Measurements from ENCODE around the gene FGD3.

FGD3 gene

DNA sequence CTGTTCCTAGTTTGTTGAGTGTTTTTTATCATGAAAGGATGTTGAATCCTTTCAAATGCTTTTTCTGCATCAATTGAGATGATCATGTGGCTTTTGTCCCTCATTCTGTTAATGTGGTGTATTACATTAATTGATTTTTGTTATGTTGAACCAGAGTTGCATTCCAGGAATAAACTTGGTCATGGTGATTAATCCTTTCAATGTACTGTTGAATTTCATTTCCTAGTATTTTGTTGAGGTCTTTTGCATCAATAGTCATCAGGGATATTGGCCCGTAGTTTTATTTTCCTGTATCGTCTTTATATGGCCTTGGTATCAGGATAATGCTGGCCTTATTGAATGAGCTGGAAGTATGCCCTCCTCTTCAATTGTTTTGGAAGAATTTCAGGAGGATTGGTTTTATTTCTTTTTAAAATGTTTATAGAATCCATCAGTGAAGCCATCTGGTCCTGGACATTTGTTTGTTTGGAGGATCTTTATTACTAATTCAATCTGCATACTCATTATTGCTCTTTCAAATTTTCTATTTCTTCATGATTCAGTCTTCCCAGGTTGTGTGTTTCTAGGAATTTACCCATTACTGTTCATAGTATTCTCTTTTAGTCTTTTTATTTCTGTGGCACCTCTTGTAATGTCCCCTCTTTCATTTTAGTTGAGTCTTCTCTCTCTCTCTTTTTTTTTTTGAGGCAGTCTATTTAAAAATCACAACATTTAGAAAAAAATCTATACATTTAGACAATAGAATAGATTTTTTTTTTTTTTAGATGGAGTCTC, 32.1 kb downstream of the FGD3 start:
- Histone ChIP-seq H3K4me1 (ENCODE audit: control insufficient read depth, insufficient read depth, low read length) (no peaks in the 10 kb centered on the region), H3K36me3 (ENCODE audit: control insufficient read depth, insufficient read depth, low read length, severe bottlenecking) (no peaks in the 10 kb centered on the region), H3K9me3 (ENCODE audit: control insufficient read depth, low read length) (peaks cover 12% of the 10 kb centered on the region), H3K27me3 (replicated peaks; ENCODE audit: control insufficient read depth, insufficient read depth, low read length) (peaks cover 14% of the 10 kb centered on the region), H3K9ac (ENCODE audit: low read length) (no peak overlapping the region), H3K4me3 (ENCODE audit: low read length) (no peak overlapping the region)
- DNase-seq (ENCODE audit: low read depth), result no peak

DNA sequence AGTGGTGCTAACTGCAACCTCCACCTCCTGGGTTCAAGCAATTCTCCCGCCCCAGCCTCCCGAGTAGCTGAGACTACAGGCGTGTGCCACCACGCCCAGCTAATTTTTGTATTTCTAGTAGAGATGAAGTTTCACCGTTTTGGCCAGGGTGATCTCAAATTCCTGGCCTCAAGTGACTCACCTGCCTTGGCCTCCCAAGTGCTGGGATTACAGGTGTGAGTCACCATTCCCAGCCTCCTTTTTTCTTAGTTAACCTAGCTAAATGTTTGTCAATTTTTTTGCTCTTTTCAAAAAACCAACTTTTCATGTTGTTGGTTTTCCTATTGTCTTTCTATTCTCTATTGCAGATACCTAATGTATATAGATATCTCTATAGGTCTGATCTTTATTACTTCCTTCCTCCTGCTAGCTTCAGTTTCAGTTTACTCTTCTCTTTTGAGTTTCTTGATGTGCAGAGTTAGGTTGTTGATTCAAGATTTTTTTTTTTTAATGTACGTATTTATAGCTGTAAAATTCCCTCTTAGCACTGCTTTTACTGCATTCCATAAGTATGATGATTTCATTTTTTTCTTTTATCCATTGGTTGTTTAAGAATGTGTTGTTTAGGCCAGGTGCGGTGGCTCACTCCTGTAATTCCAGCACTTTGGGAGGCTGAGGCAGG, 32.9 kb downstream of the FGD3 start:
- peaks cover 17% of the 10 kb centered on the region for H3K9me3 ChIP-seq (ENCODE audit: control insufficient read depth, low read length)
- H3K9ac ChIP-seq (ENCODE audit: low read length), result no peak overlapping the region
- no peak for DNase-seq (ENCODE audit: low read depth)
- H3K4me3 ChIP-seq (ENCODE audit: low read length), result no peak overlapping the region
- H3K36me3 ChIP-seq (ENCODE audit: control insufficient read depth, insufficient read depth, low read length, severe bottlenecking), result no peaks in the 10 kb centered on the region
- peaks cover 11% of the 10 kb centered on the region for H3K27me3 ChIP-seq (replicated peaks; ENCODE audit: control insufficient read depth, insufficient read depth, low read length)
- H3K4me1 ChIP-seq (ENCODE audit: control insufficient read depth, insufficient read depth, low read length), result no peaks in the 10 kb centered on the region

DNA sequence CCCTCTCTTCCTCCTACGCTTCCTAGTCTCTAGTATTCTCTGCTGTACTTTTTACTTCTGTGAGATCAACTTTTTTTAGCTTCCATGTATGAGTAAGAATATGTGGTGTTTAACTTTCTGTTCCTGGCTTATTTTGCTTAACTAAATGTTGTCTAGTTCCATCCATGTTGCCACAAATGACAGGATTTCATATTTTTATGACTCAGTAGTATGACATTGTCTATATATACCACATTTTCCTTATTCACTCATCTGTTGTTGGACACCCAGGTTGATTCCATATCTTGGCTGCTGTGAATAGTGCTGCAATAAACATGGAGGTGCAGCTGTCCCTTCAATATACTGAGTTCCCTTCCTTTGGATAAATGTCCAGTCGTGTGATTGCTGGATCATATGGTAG, 34.8 kb downstream of the FGD3 start:
- Histone ChIP-seq H3K36me3 (ENCODE audit: control insufficient read depth, insufficient read depth, low read length, severe bottlenecking) (no peaks in the 10 kb centered on the region), H3K4me3 (ENCODE audit: low read length) (no peak overlapping the region), H3K27me3 (replicated peaks; ENCODE audit: control insufficient read depth, insufficient read depth, low read length) (peaks cover 5% of the 10 kb centered on the region), H3K9me3 (ENCODE audit: control insufficient read depth, low read length) (peaks cover 17% of the 10 kb centered on the region), H3K9ac (ENCODE audit: low read length) (no peak overlapping the region), H3K4me1 (ENCODE audit: control insufficient read depth, insufficient read depth, low read length) (no peaks in the 10 kb centered on the region)
- DNase-seq (ENCODE audit: low read depth), result no peak

DNA sequence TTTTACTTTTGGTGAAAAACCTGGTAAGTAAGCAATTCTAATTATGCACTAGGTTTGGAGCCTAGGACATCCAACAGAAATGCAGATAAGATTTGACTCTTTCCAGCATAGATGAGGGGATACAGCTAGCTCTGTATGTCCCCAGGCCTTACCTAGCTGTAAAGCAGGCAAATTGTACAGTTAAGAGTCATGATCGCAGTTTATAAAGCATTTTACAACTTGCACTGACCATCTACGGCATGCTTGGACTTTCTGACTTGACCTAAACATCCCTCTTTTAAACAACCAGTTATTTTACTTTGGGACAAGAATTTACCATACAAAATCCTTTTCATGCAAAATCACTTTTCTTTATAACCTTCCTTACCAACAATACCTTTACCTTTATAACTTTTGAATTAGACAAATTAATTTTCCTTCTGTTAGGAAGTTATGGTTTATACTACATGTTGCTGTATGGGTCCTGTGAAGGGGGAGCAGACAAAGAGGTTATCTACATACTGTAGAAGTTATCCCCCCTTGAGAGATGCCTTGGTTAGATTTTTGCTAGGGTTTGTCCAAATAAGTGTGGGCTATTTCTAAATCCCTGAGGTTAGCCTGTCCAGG, 36.8 kb downstream of the FGD3 start:
- Histone ChIP-seq H3K4me3 (ENCODE audit: low read length) (no peak overlapping the region), H3K4me1 (ENCODE audit: control insufficient read depth, insufficient read depth, low read length) (no peaks in the 10 kb centered on the region), H3K36me3 (ENCODE audit: control insufficient read depth, insufficient read depth, low read length, severe bottlenecking) (no peaks in the 10 kb centered on the region), H3K9ac (ENCODE audit: low read length) (no peak overlapping the region), H3K27me3 (replicated peaks; ENCODE audit: control insufficient read depth, insufficient read depth, low read length) (no peaks in the 10 kb centered on the region), H3K9me3 (ENCODE audit: control insufficient read depth, low read length) (peaks cover 17% of the 10 kb centered on the region)
- no peak for DNase-seq (ENCODE audit: low read depth)

DNA sequence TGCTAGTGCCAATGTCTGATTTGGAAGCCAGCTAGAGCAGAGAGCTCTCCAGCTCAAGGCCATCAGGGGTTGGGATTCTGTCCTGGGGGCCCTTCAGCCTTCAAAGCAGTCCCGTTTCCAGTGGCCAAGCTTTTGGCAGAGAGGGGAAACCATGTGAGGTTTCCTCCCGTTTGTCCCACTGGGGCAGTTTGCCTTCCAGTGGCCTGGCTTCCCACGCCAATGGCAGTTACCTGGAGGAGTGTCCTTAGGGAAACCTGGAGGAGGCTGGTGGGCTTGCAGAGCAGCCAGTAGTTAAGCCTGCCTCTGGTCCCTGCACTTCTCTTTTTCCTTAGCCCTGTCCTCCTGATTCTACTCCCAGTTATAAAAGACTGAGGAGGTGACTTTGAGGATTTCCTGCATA, 37.7 kb downstream of the FGD3 start:
- no peaks in the 10 kb centered on the region for H3K36me3 ChIP-seq (ENCODE audit: control insufficient read depth, insufficient read depth, low read length, severe bottlenecking)
- H3K9ac ChIP-seq (ENCODE audit: low read length), result no peak overlapping the region
- H3K4me3 ChIP-seq (ENCODE audit: low read length), result no peak overlapping the region
- peaks cover 17% of the 10 kb centered on the region for H3K9me3 ChIP-seq (ENCODE audit: control insufficient read depth, low read length)
- no peaks in the 10 kb centered on the region for H3K4me1 ChIP-seq (ENCODE audit: control insufficient read depth, insufficient read depth, low read length)
- DNase-seq (ENCODE audit: low read depth), result no peak
- H3K27me3 ChIP-seq (replicated peaks; ENCODE audit: control insufficient read depth, insufficient read depth, low read length), result no peaks in the 10 kb centered on the region

DNA sequence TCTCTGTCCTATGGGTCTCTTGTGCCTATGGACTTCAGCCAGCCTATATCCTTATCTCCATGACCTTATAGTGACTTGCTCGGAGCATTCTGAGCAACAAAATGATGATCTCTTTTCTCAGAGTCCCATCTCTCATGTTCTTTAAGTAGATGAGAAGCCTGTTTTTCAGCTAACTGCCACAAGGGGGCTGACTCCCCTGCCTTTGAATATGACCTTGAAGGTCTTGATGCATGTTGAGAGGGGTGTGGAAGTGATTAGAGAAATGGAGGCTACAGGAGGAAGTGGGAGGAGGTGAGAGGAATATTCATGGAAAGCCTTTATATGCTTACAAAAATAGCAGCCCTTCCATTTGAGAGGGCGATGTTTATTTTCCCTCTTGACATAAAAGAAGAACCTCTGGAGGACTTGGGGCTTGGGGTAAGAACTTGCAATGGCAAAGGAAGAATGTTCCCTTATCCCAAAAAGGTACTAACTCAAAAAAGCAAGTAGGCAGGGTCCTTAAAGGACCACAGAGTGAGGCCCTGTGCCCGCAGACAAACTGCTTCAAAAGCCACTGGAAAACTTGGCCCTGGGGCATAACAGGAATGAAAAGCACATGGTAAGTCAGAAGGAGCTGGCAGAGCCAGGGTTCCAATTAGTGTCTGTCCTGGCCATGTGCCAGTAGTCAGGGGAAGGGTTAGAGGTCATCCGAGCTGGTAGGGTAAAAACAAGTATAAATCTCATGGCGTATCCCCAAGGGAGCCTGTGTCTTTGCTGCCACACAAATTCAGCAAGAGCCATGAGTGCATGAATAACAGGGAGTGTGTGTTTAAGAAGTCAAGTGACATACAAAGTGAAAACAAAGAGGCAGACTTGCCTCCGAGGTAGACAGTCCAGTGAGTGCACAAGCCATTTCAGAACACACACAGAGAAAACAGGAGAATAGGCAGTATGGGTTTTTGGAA, 39.1 kb downstream of the FGD3 start:
- H3K9ac ChIP-seq (ENCODE audit: low read length), result no peak overlapping the region
- peaks cover 17% of the 10 kb centered on the region for H3K9me3 ChIP-seq (ENCODE audit: control insufficient read depth, low read length)
- no peak overlapping the region for H3K4me3 ChIP-seq (ENCODE audit: low read length)
- no peaks in the 10 kb centered on the region for H3K36me3 ChIP-seq (ENCODE audit: control insufficient read depth, insufficient read depth, low read length, severe bottlenecking)
- no peaks in the 10 kb centered on the region for H3K4me1 ChIP-seq (ENCODE audit: control insufficient read depth, insufficient read depth, low read length)
- DNase-seq (ENCODE audit: low read depth), result peak; percentile 32
- no peaks in the 10 kb centered on the region for H3K27me3 ChIP-seq (replicated peaks; ENCODE audit: control insufficient read depth, insufficient read depth, low read length)

DNA sequence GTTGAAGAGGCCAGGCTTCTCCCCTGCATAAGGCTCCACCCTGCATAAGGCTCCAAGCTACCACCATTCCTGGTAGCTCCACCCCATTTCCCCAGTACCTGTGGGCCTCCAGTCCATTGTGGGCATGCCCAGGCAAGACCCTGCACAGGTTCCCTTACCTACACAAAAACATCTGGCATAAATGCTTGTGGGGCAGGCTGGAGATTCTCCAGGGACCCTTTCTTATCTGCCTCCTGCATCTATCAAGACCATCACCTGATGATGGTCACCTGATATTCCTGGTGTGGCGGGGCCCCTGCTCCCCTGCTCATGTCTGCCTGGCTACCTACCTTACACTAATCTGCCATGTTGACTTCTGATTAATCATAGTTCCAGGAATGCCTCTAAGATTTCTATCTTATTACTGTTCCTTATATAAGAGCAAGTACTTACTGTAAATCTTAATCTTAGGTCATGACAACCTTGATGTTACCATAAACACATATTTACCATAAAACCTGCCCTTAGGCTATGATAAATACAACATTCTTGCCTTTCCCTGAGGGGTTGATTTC, 41.0 kb downstream of the FGD3 start:
- Histone ChIP-seq H3K27me3 (replicated peaks; ENCODE audit: control insufficient read depth, insufficient read depth, low read length) (no peaks in the 10 kb centered on the region), H3K4me3 (ENCODE audit: low read length) (no peak overlapping the region), H3K9ac (ENCODE audit: low read length) (no peak overlapping the region), H3K4me1 (ENCODE audit: control insufficient read depth, insufficient read depth, low read length) (no peaks in the 10 kb centered on the region), H3K36me3 (ENCODE audit: control insufficient read depth, insufficient read depth, low read length, severe bottlenecking) (no peaks in the 10 kb centered on the region), H3K9me3 (ENCODE audit: control insufficient read depth, low read length) (peaks cover 19% of the 10 kb centered on the region)
- no peak for DNase-seq (ENCODE audit: low read depth)

DNA sequence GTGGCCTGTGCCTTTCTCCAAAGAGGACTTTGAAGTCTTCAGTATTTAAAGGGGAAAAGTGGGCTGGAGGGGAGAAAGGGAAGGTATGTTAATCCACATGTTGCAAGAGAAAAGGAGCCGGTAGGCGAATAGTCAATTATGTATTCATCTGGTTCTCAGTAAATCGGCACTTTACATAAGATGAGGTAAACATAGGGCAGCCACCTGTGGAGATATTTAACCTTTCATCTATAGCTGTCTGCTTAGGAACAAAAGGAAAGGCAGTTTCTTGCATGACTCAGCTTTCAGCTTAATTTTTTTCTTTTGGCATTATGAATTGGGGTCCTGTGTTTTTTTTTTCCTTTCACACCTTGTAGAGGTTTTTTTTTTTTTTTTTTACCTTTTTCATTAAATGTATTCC, 42.2 kb downstream of the FGD3 start:
- Histone ChIP-seq H3K4me1 (ENCODE audit: control insufficient read depth, insufficient read depth, low read length) (no peaks in the 10 kb centered on the region), H3K9me3 (ENCODE audit: control insufficient read depth, low read length) (peaks cover 6% of the 10 kb centered on the region), H3K4me3 (ENCODE audit: low read length) (no peak overlapping the region), H3K9ac (ENCODE audit: low read length) (no peak overlapping the region), H3K27me3 (replicated peaks; ENCODE audit: control insufficient read depth, insufficient read depth, low read length) (no peaks in the 10 kb centered on the region), H3K36me3 (ENCODE audit: control insufficient read depth, insufficient read depth, low read length, severe bottlenecking) (no peaks in the 10 kb centered on the region)
- DNase-seq (ENCODE audit: low read depth), result no peak

DNA sequence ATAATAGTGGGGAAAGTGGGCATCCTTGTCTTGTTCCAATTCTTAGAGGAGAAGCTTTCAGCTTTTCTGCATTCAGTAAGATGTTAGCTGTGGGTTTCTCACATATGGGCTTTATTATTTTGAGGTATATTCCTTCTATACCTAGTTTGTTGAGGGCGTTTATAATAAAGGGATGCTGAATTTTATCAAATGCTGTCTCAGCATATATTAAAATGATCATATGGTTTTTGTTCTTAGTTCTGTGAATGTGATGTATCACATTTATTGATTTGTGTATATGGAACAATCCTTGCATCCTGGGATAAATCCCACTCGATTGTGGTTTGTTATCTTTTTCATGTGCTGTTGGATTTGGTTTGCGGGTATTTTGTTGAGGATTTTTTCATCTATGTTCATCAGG, 43.1 kb downstream of the FGD3 start:
- no peak overlapping the region for H3K9ac ChIP-seq (ENCODE audit: low read length)
- peaks cover 2% of the 10 kb centered on the region for H3K9me3 ChIP-seq (ENCODE audit: control insufficient read depth, low read length)
- no peak overlapping the region for H3K4me3 ChIP-seq (ENCODE audit: low read length)
- no peaks in the 10 kb centered on the region for H3K36me3 ChIP-seq (ENCODE audit: control insufficient read depth, insufficient read depth, low read length, severe bottlenecking)
- DNase-seq (ENCODE audit: low read depth), result no peak
- no peaks in the 10 kb centered on the region for H3K27me3 ChIP-seq (replicated peaks; ENCODE audit: control insufficient read depth, insufficient read depth, low read length)
- no peaks in the 10 kb centered on the region for H3K4me1 ChIP-seq (ENCODE audit: control insufficient read depth, insufficient read depth, low read length)

DNA sequence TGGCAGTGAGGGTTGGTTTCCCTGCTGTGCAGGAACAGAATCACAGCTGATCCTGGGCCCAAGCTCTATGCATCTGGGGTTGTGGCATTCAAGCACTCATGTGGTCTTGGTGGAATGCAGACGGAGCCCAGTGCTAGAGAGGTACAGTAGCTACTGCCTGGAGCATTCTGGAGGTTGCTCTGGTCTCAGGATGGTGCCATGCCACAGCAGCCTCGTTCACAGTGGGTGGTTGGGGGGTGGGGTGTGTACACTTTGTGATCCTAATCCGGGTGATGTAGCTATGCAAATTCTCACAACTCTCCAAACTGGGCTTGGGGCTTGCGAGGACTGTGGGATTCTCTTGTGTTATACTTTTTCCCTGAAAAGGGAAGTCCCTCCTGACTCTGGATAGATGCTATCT, 45.2 kb downstream of the FGD3 start:
- Histone ChIP-seq H3K9ac (ENCODE audit: low read length) (no peak overlapping the region), H3K36me3 (ENCODE audit: control insufficient read depth, insufficient read depth, low read length, severe bottlenecking) (no peaks in the 10 kb centered on the region), H3K4me3 (ENCODE audit: low read length) (no peak overlapping the region), H3K9me3 (ENCODE audit: control insufficient read depth, low read length) (peaks cover 2% of the 10 kb centered on the region), H3K27me3 (replicated peaks; ENCODE audit: control insufficient read depth, insufficient read depth, low read length) (no peaks in the 10 kb centered on the region), H3K4me1 (ENCODE audit: control insufficient read depth, insufficient read depth, low read length) (no peaks in the 10 kb centered on the region)
- no peak for DNase-seq (ENCODE audit: low read depth)
